OCI-LY1 (cell line): ENCODE data around the gene PDE3A.

Source experiments
- H2AFZ ChIP-seq: fragments of 200-600 bp; sonication (generic), shearing (Covaris generic); 2 replicates; pipeline ENCODE4 v1.6.0; 2014; ENCODE audit warnings: antibody characterized with exemption, mild to moderate bottlenecking, low read length
- H3F3A ChIP-seq: fragments of 200-600 bp; sonication (generic), shearing (Covaris generic); 2 replicates; pipeline ENCODE4 v1.6.0; 2014; ENCODE audit warnings: mild to moderate bottlenecking, antibody characterized with exemption, low read length, moderate library complexity; ENCODE audit not compliant: insufficient read depth
- H3K27ac ChIP-seq: fragments of 200-600 bp; sonication (generic); 2 replicates; pipeline ENCODE4 v1.5.1; 2014; ENCODE audit warnings: low read length, mixed run types, mild to moderate bottlenecking, low read depth; ENCODE audit not compliant: poor library complexity, severe bottlenecking
- H3K27me3 ChIP-seq: fragments of 200-600 bp; sonication (generic); 2 replicates; pipeline ENCODE4 v1.6.0; 2014; ENCODE audit warnings: antibody characterized with exemption, mild to moderate bottlenecking, low read length, moderate library complexity; ENCODE audit not compliant: insufficient read depth
- H3K36me3 ChIP-seq: fragments of 200-600 bp; sonication (generic); 2 replicates; pipeline ENCODE4 v1.6.1; 2014; ENCODE audit warnings: mild to moderate bottlenecking, antibody characterized with exemption, low read length, moderate library complexity, mixed read lengths; ENCODE audit not compliant: insufficient read depth
- H3K4me1 ChIP-seq: fragments of 200-600 bp; sonication (generic); 2 replicates; pipeline ENCODE4 v1.5.1; 2014; ENCODE audit warnings: mild to moderate bottlenecking, low read length, moderate library complexity; ENCODE audit not compliant: insufficient read depth, severe bottlenecking
- H3K4me2 ChIP-seq: fragments of 200-600 bp; sonication (generic), shearing (Covaris generic); 2 replicates; pipeline ENCODE4 v1.6.1; 2014; ENCODE audit warnings: low read length
- H3K4me3 ChIP-seq: fragments of 200-600 bp; sonication (generic); 2 replicates; pipeline ENCODE4 v1.5.1; 2014; ENCODE audit warnings: low read length, low read depth, mild to moderate bottlenecking, mixed read lengths; ENCODE audit not compliant: poor library complexity, severe bottlenecking
- H3K79me2 ChIP-seq: fragments of 200-600 bp; shearing (Covaris generic); 2 replicates; pipeline ENCODE4 v1.6.1; 2016; ENCODE audit warnings: mixed run types, low read length, mixed read lengths; ENCODE audit not compliant: insufficient read depth
- H3K9ac ChIP-seq: fragments of 200-600 bp; sonication (generic), shearing (Covaris generic); 2 replicates; pipeline ENCODE4 v1.6.1; 2014; ENCODE audit warnings: mild to moderate bottlenecking, low read length, mixed read lengths
- H3K9me2 ChIP-seq: fragments of 200-600 bp; sonication (generic), shearing (Covaris generic); 2 replicates; pipeline ENCODE4 v1.6.1; 2014; ENCODE audit warnings: low read depth, mild to moderate bottlenecking, low read length, mixed read lengths
- H3K9me3 ChIP-seq: fragments of 200-600 bp; shearing (Covaris generic); 2 replicates; pipeline ENCODE4 v1.6.1; 2014; ENCODE audit warnings: low read length, mixed read lengths
- H4K20me1 ChIP-seq: fragments of 200-600 bp; sonication (generic), shearing (Covaris generic); 2 replicates; pipeline ENCODE4 v1.6.0; 2016; ENCODE audit warnings: mild to moderate bottlenecking, low read length; ENCODE audit not compliant: insufficient read depth
- EZH2 ChIP-seq: fragments of 200-600 bp; sonication (generic), shearing (Covaris generic); IDR thresholded peaks from 2 replicates; pipeline ENCODE4 v1.8.0; 2017; ENCODE audit warnings: borderline replicate concordance, mixed run types, mild to moderate bottlenecking, antibody characterized with exemption, low read length, moderate library complexity, mixed read lengths
- TF ChIP-seq, protein P1 (sequence below): fragments of 200-600 bp; sonication (generic), shearing (Covaris generic); IDR thresholded peaks from 2 replicates; pipeline ENCODE4 v1.5.1; 2017; ENCODE audit warnings: mild to moderate bottlenecking, antibody characterized with exemption, low read length, moderate library complexity, mixed read lengths

PDE3A gene

DNA sequence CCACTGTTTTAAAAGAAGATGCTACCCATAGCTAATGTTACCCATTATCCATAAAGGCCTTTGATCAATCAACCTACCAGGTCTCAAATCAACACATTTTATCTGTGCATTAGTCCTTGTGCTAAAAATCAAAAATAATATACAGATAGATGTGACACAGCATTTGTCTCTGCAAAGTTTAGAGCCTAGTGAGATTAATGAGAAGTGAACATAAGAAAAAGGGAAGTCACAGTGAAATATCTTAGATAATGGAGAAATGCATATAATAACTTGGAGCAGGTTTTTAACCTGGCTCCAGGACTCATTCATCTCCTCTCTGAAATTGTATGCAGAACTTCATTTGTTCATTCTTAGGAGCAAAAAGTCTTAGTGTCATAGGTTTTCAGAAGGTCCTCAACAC, 7.2 kb downstream of the PDE3A start:
- Histone ChIP-seq H3K4me1 (no peaks in the 10 kb centered on the region), H3K4me3 (no peak overlapping the region), H3K27ac (no peak overlapping the region), H3K9me3 (no peaks in the 10 kb centered on the region), H3K4me2 (no peak overlapping the region), H3K27me3 (no peaks in the 10 kb centered on the region), H3K9me2 (no peaks in the 10 kb centered on the region), H3K36me3 (no peaks in the 10 kb centered on the region), H2AFZ (no peak overlapping the region), H3F3A (no peaks in the 10 kb centered on the region), H3K9ac (no peak overlapping the region), H4K20me1 (no peaks in the 10 kb centered on the region), H3K79me2 (no peaks in the 10 kb centered on the region)
- TF ChIP-seq EZH2, result no peak
- TF ChIP-seq, protein P1, sequence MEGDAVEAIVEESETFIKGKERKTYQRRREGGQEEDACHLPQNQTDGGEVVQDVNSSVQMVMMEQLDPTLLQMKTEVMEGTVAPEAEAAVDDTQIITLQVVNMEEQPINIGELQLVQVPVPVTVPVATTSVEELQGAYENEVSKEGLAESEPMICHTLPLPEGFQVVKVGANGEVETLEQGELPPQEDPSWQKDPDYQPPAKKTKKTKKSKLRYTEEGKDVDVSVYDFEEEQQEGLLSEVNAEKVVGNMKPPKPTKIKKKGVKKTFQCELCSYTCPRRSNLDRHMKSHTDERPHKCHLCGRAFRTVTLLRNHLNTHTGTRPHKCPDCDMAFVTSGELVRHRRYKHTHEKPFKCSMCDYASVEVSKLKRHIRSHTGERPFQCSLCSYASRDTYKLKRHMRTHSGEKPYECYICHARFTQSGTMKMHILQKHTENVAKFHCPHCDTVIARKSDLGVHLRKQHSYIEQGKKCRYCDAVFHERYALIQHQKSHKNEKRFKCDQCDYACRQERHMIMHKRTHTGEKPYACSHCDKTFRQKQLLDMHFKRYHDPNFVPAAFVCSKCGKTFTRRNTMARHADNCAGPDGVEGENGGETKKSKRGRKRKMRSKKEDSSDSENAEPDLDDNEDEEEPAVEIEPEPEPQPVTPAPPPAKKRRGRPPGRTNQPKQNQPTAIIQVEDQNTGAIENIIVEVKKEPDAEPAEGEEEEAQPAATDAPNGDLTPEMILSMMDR, result no peak

DNA sequence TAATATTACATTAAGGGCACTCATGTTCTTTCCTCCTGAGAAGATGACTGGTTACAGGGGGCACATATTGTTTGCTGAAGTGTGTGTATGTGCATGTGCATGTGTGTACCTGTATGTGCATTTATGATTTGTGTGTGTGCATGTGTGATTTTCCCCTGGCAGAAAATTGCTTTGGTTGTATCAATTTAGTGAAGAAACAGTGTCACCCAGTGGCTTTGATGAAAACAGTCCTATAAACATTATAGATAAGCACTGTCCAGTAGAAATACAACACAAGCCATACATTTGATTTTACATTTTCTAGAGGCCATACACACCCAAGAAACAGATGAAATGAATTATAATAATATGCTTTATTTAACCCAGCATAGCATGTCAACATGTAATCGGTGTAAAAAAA, 8.6 kb downstream of the PDE3A start:
- Histone ChIP-seq H3K27me3 (no peaks in the 10 kb centered on the region), H3K4me1 (no peaks in the 10 kb centered on the region), H2AFZ (no peak overlapping the region), H3K9ac (no peak overlapping the region), H3F3A (no peaks in the 10 kb centered on the region), H3K27ac (no peak overlapping the region), H3K36me3 (no peaks in the 10 kb centered on the region), H4K20me1 (no peaks in the 10 kb centered on the region), H3K4me2 (no peak overlapping the region), H3K9me2 (no peaks in the 10 kb centered on the region), H3K79me2 (no peaks in the 10 kb centered on the region), H3K4me3 (no peak overlapping the region), H3K9me3 (no peaks in the 10 kb centered on the region)
- no peak for TF ChIP-seq EZH2
- TF ChIP-seq, protein P1, result peak; percentile 43; the same call in 1 of the 2 replicates

DNA sequence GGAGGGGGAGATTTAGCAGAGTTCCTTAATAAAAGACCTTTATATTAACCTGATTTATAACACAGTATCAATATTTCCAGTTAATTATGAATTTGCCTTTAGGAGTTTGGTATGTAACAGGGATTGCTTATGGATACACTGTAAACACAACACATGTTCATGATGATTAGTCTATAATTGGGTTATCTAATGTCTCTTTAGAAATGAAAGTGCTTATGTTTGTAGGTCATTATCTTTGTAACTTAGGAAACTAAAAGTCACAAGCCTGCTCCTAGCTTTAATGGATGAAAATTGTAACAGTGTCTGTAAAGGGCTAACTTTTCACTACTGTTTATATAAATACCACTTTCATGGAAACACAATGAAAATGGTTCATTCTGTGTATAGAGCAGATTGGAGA, 9.4 kb downstream of the PDE3A start:
- H3K4me2 ChIP-seq, result no peak overlapping the region
- no peaks in the 10 kb centered on the region for H3K9me2 ChIP-seq
- H3K4me3 ChIP-seq, result no peak overlapping the region
- no peaks in the 10 kb centered on the region for H3F3A ChIP-seq
- no peaks in the 10 kb centered on the region for H4K20me1 ChIP-seq
- no peak overlapping the region for H2AFZ ChIP-seq
- H3K9ac ChIP-seq, result no peak overlapping the region
- no peaks in the 10 kb centered on the region for H3K4me1 ChIP-seq
- TF ChIP-seq, protein P1, result no peak
- no peak for TF ChIP-seq EZH2
- no peaks in the 10 kb centered on the region for H3K36me3 ChIP-seq
- no peak overlapping the region for H3K27ac ChIP-seq
- H3K79me2 ChIP-seq, result no peaks in the 10 kb centered on the region
- no peaks in the 10 kb centered on the region for H3K27me3 ChIP-seq
- no peaks in the 10 kb centered on the region for H3K9me3 ChIP-seq
